ENCODE measurements around the gene COL9A2.

- TF ChIP-seq, protein P1, sequence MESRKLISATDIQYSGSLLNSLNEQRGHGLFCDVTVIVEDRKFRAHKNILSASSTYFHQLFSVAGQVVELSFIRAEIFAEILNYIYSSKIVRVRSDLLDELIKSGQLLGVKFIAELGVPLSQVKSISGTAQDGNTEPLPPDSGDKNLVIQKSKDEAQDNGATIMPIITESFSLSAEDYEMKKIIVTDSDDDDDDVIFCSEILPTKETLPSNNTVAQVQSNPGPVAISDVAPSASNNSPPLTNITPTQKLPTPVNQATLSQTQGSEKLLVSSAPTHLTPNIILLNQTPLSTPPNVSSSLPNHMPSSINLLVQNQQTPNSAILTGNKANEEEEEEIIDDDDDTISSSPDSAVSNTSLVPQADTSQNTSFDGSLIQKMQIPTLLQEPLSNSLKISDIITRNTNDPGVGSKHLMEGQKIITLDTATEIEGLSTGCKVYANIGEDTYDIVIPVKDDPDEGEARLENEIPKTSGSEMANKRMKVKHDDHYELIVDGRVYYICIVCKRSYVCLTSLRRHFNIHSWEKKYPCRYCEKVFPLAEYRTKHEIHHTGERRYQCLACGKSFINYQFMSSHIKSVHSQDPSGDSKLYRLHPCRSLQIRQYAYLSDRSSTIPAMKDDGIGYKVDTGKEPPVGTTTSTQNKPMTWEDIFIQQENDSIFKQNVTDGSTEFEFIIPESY (IDR thresholded peaks at IDR 0.05) = no peak
- no peak for TF ChIP-seq HNF4G (IDR thresholded peaks at IDR 0.05)
- no peak for TF ChIP-seq RAD21 (IDR thresholded peaks at IDR 0.05)
- TF ChIP-seq, protein P2, sequence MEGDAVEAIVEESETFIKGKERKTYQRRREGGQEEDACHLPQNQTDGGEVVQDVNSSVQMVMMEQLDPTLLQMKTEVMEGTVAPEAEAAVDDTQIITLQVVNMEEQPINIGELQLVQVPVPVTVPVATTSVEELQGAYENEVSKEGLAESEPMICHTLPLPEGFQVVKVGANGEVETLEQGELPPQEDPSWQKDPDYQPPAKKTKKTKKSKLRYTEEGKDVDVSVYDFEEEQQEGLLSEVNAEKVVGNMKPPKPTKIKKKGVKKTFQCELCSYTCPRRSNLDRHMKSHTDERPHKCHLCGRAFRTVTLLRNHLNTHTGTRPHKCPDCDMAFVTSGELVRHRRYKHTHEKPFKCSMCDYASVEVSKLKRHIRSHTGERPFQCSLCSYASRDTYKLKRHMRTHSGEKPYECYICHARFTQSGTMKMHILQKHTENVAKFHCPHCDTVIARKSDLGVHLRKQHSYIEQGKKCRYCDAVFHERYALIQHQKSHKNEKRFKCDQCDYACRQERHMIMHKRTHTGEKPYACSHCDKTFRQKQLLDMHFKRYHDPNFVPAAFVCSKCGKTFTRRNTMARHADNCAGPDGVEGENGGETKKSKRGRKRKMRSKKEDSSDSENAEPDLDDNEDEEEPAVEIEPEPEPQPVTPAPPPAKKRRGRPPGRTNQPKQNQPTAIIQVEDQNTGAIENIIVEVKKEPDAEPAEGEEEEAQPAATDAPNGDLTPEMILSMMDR (IDR thresholded peaks at IDR 0.05; ENCODE audit: low read depth, low read length, missing input control) = no peak
- no peak for TF ChIP-seq JUND (IDR thresholded peaks at IDR 0.05)
- TF ChIP-seq RXRA (IDR thresholded peaks at IDR 0.05) = no peak
- TF ChIP-seq TAF1 (conservative IDR thresholded peaks at IDR 0.05) = no peak
- no peak for TF ChIP-seq EGR1 (IDR thresholded peaks at IDR 0.05; ENCODE audit: low read depth in 2 of 2)
Measured at GRCh38 chr1:40352126-40352525, 35.0 kb upstream of the COL9A2 start.

Data from liver (tissue), 3 donors.